T-helper 22 cell (primary cell): ENCODE results near the gene HACD1.
"Not testable (repeated sequence)": the region's sequence is repeated elsewhere in the genome, so short reads cannot be mapped to it uniquely, and the experiment has no call there.

ENCODE experiments used
- DNase-seq: peaks from one replicate; pipeline ENCODE4 v3.0.0-alpha.2; 2020; ENCODE audit warnings: low read depth

The HACD1 gene

DNA sequence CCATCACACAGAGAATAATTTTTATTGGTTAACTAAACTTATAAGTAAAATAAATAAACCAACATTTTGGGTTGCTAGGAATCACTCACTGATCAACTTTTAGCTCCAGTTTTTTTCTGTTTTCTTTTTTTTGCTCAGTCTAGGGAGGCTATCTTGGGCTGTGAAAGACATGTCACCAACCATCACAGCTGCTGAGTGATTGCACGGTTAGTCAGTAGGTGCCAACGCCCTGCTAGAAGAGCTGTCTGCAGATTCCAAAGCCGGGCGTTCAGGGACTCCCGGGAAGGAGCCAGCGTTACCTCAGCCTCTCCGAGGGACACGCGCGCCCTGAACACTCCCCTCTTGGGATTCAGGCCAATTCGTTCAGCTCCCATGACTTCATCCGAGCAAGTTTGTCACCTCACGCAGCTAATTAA, 26.2 kb upstream of the HACD1 start:
- DNase-seq = no peak

DNA sequence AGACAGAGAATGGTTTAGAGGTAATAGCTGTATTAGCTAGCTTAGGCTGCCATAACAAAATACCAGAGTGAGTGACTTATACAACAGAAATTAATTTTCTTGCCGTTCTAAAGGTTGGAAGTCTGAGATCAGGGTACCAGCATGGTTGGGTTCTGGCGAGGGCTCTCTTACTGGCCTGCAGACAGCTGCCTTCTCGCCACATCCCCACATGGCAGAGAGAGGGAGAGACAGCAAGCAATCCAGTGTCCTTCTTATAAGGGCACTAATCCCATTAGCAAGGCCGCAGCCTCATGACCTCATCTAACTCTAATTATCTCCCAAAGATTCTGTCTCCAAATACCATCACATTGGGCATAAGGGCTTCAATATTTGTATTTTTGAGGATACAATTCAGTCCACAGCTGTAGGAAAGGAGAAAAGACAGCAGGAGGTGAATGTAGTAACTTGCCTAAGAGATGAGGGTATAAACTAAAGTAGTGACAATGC, 23.2 kb upstream of the HACD1 start:
- no peak for DNase-seq

DNA sequence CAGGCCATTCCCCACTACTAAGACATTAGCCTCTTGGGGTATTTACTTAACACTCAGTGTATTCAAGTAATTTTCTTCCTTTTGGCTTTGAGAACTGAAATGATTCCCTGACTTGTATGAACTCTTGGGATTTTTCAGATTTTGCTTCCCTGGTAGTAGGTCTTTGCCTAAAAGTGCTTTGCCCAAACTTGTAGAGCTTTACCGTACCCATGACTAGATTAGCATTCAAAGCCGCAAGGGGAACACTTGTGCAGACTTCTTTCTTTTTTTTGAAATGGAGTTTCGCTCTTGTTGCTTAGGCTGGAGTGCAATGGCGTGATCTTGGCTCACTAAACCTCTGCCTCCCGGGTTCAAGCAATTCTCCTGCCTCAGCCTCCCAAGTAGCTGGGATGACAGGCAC, 20.7 kb upstream of the HACD1 start:
- no peak for DNase-seq

DNA sequence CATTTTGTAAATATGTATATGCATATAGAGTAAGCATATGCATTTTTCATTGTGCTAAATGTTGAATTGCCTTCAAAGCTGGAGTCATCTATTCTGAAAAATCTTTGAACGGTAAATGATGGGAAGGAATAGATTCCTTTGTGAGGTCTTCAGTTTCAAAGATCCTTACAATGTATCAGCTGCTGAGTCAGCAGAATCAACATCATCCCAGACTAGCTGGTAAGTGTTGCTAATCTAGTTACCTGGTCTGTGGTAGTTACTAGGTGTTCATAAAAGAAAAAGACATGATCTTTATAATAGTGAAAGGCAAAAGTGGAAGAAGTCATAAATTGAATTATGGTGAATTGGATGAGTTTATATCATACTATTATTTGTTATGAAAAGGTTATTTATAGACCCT, 16.2 kb upstream of the HACD1 start:
- no peak for DNase-seq

DNA sequence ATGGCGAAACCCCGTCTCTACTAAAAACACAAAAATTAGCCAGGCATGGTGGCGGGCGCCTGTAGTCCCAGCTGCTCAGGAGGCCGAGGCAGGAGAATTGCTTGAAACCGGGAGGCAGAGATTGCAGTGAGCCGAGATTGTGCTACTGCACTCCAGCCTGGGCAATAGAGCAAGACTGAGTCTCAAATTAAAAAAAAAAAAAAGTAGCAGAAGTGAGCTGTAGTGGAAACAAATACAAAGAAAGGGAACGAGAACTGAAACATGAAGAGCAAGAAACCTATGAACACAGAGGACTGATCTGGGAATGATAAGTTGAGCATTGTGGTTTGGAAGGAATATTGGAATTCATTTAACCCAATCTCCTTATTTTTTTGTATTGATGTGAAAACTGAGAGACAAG, 15.4 kb upstream of the HACD1 start:
- not testable (repeated sequence) for DNase-seq

DNA sequence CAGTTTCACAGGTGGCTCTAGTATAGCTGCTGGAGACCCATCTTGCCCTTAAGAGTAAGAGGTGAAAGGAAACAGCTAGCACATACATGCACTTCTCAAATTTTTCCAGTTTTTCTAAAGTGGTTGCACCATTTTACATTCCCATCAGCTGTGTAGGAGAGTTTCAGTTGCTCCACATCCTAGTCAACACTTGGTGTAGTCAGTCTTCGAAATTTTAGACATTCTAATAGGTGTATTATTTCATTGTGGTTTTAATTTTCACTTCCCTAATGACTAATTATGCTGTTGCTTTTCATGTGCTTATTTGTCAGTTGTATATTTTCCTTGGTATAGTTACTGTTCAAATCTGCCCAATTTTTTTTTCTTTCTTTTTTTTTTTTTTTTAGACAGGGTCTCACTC, 9.5 kb upstream of the HACD1 start:
- DNase-seq = no peak

DNA sequence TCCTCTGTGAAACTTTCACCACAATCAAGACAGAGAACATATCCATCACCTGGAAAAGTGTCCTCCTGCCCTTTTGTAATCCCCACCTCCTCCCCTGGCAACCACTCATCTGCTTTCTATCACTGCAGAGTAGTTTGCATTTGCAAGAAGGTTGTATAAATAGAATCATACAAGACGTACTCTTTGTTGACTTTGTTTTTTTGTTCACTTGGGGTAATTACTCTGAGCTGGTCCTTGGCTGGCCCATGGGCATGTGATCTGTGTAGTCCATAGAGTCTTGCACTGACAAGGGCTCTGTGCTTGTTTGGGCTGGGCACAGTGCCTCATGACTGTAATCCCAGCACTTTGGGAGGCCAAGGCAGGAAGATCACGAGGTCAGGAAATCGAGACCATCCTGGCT, 7.8 kb upstream of the HACD1 start:
- no peak for DNase-seq

DNA sequence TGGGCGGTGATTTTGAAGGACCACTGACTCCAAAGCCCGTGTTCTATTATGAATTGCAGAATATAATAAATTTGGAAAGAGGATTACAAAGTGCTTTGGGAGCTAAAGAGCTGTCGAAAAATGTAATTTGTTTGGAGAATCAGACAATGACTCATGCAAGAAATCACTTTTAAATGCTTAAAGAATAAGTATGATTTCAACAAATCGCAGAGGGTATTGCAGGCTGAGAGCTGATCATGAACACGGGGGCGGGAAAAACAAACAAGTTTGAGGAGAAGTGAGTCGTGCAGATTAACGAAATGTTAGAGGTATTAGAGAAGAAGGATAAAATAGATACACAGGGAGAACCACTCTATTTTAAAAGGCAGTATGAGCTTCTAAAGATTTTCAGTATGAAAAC, 4.9 kb upstream of the HACD1 start:
- no peak for DNase-seq

DNA sequence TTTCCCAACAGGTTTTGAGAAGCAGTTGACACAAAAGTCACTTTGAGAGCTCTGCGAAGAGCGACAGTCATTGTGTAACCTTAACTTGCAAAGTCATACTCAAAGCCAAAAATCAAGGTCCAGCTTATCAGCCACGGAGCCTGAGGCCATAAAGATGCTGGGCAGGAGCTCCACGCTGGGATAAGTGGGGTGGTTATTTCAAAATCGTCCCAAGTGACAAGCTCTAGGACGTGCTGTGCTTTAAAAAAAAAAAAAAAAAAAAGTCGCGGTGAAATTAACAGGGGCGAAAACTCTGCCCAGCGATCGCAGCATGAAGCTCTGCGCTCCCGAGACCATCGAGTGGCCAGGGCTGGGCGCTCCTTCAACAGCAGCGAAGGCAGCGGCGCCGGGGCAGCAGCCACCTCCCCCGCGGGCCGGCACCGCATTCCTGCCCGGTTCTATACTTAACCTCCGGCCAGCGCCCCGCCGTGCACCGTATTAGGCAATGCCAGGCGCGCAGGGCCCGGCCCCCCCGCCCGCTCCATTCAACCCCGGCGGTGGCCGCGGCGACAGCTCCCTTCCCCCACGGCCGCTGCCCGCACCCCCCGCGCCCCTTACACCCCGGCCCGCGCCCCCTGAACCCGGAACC, 657 bp downstream of the HACD1 start:
- DNase-seq = peak; percentile 18

DNA sequence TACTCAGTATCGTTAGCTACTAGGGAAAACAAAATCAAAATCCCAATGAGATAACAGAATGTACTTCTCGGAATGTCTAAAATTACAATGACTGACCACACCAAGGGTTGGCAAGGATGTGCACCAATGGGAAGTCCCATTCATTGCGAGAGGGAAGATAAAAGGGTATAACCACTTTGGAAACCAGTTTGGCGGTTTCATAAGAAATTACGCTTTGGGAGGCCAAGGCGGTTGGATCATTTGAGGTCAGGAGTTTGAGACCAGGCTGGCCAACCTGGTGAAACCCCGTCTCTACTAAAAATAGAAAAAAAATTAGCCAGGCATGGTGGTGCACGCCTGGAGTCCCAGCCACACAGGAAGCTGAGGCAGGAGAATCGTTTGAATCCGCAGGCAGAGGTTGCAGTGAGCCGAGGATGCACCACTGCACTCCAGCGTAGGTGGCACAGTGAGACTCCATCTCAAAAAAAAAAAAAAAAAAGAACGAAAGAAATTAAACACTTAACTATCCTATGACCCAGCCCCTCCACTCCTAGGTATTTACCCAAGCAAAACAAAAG, 7.6 kb downstream of the HACD1 start:
- no peak for DNase-seq

DNA sequence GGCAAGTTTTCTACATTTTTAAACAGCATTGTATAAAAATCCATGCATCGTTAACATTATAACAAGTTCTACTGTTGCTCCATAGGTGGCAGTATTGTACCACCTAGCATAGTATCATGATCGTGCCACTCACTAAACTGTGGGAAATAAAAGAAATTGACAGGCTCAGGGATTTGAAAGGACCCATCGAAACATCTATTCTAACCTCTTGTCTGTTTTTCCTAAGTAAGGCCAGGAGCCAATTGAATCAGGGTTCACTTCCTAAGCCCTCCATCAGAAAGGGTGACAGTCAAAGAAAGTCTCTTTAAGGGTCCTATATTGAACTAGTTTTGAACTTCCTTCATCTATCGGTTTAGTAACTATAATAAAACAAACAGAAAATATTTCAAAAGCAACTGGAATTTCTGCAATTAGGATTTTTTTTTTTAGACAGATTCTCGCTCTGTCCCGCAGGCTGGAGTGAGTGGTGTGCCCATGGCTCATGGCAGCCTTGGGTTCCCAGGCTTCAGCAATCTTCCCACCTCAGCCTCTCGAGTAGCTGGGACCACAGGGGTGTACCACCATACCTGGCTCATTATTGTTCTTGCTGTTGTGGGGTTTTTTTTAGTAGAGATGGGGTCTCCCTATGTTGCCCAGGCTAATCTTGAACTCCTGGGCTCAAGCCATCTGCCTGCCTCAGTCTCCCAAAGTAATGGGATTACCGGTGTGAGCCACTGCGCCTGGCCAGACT, 9.4 kb downstream of the HACD1 start:
- no peak for DNase-seq

DNA sequence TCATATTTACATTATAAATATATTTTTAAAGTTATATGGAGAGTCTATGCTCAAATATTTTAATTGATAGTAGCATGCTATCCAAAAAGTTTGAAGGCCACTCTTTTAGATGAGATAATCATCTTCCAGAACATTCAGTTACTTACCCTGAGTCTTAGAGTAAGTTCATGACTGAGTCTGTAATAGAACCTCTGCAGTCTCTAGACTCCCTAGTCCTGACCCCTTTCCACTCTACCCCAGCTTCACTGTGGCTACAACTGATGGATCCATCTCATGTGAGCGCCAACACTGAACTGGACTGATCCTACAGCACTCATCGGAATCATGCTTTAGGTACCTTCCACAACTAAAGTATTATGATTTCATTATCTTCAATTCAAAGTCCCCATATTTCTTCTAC, 10.1 kb downstream of the HACD1 start:
- no peak for DNase-seq

DNA sequence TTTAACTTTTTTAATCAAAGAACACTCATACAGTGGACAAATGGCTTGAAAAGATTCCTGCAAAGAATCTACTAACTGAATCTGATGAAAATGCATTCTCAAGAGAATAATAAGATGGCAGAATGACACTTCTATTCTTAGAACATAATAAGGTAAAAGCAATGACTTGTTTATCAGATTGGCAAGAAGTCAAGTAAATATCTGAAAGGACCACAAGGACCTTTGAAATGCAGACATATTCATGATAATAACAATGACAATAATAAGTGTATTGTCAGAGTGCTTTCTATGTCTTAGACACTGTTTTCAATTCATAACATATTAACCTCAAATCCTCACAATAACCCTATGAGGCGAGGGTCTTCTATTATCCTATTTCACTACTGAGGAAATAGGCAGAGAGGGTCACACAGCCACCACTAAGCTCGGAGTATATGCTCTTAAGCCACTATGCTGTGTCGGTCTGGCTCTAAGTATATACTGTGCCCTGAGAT, 10.6 kb downstream of the HACD1 start:
- no peak for DNase-seq

DNA sequence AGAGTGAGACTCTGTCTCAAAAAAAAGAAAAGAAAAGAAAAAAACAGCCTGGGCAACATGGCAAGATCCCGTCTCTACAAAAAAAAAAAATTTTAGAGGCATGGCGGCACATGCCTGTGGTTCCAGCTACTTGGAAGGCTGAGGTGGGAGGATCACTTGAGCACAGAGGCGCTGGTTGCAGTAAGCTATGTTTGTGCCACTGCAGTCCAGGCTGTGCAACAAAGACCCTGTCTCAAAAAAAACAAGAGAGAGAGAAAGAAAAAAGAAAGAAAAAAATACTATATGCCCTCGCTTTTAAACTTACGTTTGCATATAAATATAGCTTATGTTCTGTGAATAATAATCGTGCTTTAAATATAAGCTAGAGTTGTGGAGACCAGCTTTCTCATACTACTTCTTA, 11.2 kb downstream of the HACD1 start:
- DNase-seq = no peak

DNA sequence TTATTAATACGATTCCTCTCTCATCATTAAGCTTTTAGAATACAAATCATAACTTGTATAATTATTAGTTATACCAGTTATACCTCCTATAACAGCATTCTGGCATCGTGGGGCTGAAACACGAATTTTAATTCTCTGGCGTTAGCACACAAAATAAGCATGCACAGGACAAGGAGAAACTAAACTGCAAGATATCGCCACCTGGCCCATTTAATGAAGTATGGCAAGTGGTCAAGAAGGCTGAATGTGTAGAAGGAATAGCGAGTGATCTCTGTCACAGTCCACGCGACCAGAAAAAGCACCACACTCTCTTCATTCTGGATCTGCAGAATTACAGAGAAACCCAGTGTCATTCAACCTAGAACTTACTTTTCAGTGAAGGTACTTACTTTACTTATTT, 18.1 kb downstream of the HACD1 start:
- DNase-seq = no peak

DNA sequence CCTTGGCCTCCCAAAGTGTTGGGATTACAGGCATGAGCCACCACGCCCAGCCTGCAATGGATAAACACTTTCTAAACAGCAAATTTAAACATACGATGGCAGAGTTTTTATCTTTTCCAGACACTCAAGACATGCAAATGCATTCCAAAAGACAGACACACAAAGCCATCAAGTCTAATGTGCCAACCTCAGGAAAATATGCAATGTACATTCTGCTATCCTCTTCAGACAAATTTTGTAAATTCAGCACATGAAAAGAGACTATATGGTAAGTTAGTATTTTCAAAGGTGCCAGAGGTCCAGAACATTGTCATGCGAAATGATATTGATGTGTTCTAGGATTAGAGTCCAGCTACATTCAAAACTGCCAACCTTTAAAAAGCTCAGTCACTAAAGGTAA, 19.8 kb downstream of the HACD1 start:
- DNase-seq = no peak

DNA sequence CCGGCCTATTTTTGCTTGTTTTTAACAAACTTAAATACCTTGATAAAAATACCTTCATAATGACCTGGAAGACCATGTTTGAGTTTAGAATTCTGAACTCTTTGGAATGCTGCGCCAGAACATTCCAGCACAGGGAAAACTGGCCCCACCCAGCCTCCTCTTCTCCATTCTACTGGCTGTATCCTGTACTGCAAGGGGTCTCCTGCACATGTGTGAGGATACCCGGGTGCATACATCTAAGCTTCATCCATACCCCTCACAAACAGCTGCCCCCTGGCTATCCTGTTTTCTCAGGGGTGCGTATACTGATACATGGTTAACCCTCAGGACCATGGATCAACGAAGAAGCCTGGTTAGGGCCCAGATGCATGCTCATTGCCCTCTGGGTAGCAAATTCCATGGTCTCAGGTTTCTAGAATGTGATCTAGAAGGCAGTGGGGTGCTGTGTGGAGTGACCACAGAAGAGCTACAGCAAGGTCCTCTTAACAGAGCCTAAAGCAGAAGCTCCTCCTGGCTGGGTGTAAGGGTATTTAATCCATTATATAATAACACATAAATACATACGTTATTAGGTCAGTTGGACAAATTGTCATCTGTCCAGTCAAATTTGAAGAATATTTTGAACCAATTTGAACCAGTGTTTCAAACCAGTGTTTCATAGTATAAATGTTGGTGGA, 26.1 kb downstream of the HACD1 start:
- no peak for DNase-seq

DNA sequence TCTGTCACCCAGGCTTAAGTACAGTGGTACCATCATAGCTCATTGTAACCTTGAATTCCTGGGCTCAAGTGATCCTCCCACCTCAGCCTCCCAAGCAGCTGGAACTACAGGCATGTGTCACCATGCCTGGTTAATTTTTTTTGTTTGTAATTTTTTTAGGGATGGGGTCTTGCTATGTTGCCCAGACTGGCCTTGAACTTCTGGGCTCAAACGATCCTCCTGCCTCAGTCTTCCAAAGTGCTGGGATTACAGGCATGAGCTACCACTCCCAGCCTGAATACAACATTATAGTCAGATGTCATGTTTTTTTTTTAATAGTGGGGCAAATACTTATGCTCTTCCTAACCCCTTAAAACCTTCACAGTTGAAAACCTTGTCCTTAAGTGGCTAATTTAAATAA, 27.9 kb downstream of the HACD1 start:
- not testable (repeated sequence) for DNase-seq

DNA sequence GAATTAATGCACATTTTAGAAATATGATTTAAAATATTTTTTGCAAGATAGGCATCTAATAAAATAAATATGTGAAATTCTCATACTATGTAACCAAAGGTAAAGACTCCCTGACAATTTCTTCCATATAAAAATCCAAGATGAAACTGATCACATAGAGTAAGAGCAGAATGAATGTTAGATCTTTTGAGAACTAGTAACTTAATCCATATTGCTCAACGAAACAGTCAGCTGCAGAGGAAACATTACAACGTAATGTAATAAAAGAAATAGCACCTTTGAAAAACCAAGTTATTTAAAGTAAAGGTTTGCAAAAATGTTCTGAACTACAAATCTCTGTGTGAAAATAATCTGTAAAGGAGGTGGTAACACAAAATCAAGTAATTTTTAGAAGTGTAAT, 28.8 kb downstream of the HACD1 start:
- DNase-seq = no peak

DNA sequence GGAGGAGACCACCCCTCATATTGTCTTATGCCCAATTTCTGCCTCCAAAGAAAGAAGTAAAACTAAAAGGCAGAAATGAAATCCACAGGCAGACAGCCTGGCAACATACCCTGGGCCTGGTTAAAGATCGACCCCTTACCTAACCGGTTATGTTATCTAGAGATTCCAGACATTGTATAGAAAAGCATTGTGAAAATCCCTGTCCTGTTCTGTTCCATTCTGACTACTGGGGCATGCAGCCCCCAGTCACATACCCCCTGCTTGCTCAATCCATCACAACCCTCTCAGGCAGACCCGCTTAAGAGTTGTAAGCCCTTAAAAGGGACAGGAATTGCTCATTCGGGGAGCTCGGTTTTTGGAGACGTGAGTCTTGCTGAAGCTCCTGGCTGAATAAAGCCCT, 29.9 kb downstream of the HACD1 start:
- not testable (repeated sequence) for DNase-seq

DNA sequence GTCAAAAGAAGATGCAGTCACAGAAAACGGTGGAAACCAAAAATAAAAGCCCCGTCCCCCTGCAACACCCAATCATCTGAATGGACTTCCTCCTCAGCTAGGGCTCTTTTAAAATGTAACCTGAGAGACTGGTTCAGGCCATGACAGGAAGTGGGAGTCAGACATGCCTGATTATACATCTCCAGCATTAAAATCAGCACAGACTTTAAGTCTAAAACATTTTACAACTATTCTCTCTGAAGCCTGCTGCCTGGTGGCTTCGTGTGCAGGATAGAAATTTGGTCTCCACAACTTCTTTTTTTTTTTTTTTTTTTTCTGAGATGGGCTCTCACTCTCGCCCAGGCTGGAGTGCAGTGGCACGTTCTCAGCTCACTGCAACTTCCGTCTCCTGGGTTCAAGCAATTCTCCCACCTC, 30.3 kb downstream of the HACD1 start:
- DNase-seq = no peak

DNA sequence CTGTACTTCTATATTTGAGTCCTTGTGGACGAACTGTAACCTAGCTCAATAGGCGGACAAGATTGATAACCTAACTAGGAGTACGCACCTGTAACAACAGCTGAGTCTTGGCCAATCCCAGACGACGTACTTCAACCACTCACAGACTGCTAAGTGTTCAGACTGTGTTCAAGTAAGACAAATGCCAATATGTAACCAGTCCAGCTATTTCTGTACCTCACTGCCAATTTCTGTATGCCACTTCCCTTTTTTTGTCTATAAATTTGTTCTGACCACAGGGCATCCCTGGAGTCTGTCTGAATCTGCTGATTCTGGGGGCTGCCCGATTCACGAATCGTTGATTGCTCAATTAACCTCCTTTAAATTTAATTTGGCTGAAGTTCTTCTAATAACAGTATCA, 32.2 kb downstream of the HACD1 start:
- no peak for DNase-seq

DNA sequence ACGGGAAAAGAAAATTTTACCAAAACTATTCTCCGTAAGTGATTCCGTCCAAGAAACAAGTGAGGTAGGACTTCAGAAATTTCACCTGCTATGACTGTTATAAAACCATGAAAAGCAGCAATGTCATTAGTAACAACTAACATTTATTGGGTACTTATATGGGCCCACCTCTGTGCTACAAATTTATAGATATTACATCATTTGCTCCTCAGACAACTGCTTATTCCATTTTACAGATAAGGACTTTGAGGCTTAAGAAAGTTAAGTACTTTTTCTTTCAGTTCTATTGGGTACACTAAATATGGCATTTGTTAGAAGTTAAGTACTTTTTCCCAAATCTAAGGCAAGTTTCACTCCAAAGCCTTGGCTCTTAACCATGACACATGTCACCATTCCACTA, 36.3 kb downstream of the HACD1 start:
- no peak for DNase-seq
